Measurements from ENCODE around the gene AHDC1. TPM values are rescaled to one million over a fixed set of nuclear protein-coding genes. Genes with fewer than 3 reads are reported as not detected.
A peak's percentile ranks its signal among the peaks of the same experiment; 100 is the strongest.

Gene AHDC1
- total RNA-seq, 2 donors from 2014 or later: 27.1 to 83.7 TPM

DNA sequence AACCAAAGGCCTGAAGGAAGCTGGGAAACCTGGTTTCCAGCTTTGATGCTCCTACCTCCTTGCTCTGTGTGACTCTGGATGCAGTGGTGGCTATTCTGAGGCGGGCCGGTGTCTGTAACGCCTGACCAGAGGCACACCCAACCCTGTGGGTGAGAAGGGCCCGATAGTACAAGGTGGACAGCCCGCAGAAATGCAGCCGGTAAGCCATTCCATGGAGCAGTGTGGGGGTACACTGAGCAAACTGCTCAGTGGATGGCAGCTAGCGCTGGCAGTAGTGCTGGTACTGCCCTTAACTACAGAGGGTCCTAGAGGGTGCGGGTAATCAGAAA, 36.0 kb downstream of the AHDC1 start:
- H3K27me3 ChIP-seq (replicated peaks; ENCODE audit: insufficient read depth): no peaks in the 10 kb centered on the region
- H3K27ac ChIP-seq: peak overlapping the region; percentile 52 to 91
- H3K4me3 ChIP-seq: no peak overlapping the region
- intact Hi-C loops (cut with DNase I): loop anchor here (2.0 to 5.0 kb wide), 2 partner anchors 35 to 41 kb away; no protein-coding TSS in a partner anchor
- no peaks in the 10 kb centered on the region for H3K36me3 ChIP-seq
- peaks cover 43% of the 10 kb centered on the region for H3K4me1 ChIP-seq (replicated peaks)
- TF ChIP-seq POLR2A (IDR thresholded peaks at IDR 0.05) (no peak), POLR2AphosphoS5 (IDR thresholded peaks at IDR 0.05) (no peak)
- TF ChIP-seq, protein P1, sequence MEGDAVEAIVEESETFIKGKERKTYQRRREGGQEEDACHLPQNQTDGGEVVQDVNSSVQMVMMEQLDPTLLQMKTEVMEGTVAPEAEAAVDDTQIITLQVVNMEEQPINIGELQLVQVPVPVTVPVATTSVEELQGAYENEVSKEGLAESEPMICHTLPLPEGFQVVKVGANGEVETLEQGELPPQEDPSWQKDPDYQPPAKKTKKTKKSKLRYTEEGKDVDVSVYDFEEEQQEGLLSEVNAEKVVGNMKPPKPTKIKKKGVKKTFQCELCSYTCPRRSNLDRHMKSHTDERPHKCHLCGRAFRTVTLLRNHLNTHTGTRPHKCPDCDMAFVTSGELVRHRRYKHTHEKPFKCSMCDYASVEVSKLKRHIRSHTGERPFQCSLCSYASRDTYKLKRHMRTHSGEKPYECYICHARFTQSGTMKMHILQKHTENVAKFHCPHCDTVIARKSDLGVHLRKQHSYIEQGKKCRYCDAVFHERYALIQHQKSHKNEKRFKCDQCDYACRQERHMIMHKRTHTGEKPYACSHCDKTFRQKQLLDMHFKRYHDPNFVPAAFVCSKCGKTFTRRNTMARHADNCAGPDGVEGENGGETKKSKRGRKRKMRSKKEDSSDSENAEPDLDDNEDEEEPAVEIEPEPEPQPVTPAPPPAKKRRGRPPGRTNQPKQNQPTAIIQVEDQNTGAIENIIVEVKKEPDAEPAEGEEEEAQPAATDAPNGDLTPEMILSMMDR (IDR thresholded peaks at IDR 0.05): no peak
- no peaks in the 10 kb centered on the region for H3K9me3 ChIP-seq
- no peak for DNase-seq (ENCODE audit: low spot score)
- 59% methylated on average over 8 of the region's 8 CpGs for WGBS

DNA sequence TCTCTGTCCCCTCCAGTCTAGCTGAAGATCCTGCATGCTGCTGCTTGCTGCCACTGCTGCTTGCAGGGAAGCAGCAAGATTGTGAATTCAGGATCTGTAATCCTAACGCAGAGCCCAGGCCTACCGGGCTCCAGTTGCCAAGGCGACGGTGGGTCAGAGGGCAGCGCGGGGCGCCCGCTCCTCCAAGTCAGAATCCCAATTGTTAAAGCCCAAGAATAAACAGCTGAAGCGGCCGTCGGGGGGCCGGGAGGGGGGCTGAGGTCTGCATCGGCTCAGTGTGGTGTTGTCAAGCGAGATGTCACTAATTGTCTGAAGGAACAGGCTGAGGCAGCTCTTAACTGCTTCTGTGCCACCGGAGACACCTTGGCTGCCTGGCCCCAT, 36.8 kb downstream of the AHDC1 start:
- no peak overlapping the region for H3K4me3 ChIP-seq
- H3K27ac ChIP-seq: peak overlapping the region in 1 of 2 donors; percentile 41
- no peaks in the 10 kb centered on the region for H3K36me3 ChIP-seq
- peaks cover 42% of the 10 kb centered on the region for H3K4me1 ChIP-seq (replicated peaks)
- intact Hi-C loops (cut with DNase I): loop anchor here (5.0 kb wide), 1 partner anchor 40 kb away; no protein-coding TSS in a partner anchor
- TF ChIP-seq POLR2A (IDR thresholded peaks at IDR 0.05) (no peak), POLR2AphosphoS5 (IDR thresholded peaks at IDR 0.05) (no peak)
- TF ChIP-seq, protein P1 (IDR thresholded peaks at IDR 0.05): no peak
- DNase-seq (ENCODE audit: low spot score): no peak
- no peaks in the 10 kb centered on the region for H3K9me3 ChIP-seq
- no peaks in the 10 kb centered on the region for H3K27me3 ChIP-seq (replicated peaks; ENCODE audit: insufficient read depth)
- WGBS: 56% methylated on average over 5 of the region's 15 CpGs

DNA sequence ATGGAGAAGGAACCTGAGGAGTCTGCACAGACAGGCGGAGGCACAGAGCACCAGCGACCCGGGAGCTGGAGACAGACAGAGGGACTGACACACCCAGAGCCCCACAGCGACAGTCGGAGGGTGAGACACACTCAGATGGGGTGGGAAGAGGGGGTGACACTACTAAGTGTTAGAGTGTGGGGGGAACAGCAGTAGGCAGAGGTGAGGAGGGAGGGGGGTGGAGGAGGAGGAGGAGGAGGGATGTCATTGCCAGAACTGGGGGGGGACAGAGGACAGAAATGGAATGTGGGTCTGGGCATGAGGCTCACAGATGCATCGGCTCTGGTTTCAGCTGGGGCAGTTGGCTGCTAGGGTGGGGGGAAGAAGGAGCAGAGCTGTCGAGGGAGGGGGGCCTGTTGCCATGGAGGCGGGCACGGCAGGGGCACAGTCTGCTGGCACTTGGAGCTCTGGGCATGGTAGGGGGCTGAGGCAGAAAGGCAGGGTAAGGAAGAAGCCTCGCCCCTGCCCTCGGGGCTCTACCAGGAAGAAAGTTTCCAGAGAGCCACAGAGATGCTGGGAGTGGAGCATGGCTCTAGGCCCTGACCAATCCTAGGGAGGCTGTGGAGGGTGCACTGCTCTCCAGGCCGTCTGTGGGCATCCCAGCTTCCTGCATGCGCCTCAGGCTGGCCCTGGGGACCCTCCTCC, 37.3 kb downstream of the AHDC1 start:
- Histone ChIP-seq H3K9me3 (no peaks in the 10 kb centered on the region), H3K4me3 (no peak overlapping the region), H3K4me1 (replicated peaks) (peaks cover 37% of the 10 kb centered on the region), H3K36me3 (no peaks in the 10 kb centered on the region), H3K27ac (peak overlapping the region in 1 of 2 donors; percentile 41), H3K27me3 (replicated peaks; ENCODE audit: insufficient read depth) (no peaks in the 10 kb centered on the region)
- no peak for DNase-seq (ENCODE audit: low spot score)
- intact Hi-C loops (cut with DNase I): loop anchor here (5.0 kb wide), 1 partner anchor 39 kb away; no protein-coding TSS in a partner anchor
- 35% methylated on average over 13 of the region's 13 CpGs for WGBS
- TF ChIP-seq, protein P1 (IDR thresholded peaks at IDR 0.05): no peak
- TF ChIP-seq POLR2AphosphoS5 (IDR thresholded peaks at IDR 0.05) (no peak), POLR2A (IDR thresholded peaks at IDR 0.05) (no peak)

DNA sequence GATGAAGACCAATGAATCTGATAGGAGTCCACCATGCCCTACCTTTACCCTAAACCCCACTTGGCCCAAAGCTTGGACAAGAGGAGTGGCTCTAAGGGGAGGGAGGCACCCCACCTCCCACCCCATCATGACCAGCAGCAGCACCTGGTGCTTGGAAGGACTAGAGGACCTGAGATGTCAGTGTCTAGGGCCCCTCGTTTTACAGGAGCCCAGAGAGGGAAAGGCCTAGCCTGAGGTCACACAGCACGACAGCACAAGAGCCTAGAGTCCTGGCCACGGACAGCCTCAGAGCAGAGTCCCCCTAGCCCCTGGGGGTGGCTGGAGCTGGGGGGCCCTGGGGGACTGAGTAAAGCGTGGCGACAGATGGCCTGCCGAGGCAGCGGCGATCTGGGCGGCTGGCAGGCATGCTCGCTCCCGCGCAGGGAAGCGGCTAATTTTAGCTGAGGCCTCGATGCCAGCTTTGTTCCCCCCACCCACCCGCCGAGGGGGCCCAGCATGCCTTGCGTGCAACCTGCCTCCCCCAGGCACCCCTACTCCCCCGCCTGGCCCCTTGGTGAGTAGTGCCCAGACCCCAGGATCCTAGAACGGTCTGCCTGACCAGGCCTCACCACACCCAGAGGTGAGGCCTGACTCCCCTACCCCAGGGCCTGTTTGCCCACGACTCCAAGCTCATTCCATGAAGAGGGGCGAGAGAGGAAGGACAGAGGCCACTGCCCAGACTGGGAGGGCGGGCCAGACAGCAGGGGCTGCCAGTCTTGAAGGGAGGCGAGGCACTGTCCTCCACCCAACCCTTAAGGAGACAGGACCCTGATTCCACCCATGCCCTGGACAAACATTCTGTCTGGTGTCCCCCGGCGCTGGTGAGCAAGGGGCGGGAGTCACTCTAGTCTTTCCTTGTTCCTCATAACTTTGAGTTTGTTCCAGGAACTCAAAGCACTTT, 39.0 kb downstream of the AHDC1 start:
- H3K36me3 ChIP-seq: no peaks in the 10 kb centered on the region
- 63% methylated on average over 26 of the region's 26 CpGs for WGBS
- intact Hi-C loops (cut with DNase I): loop anchor here (5.0 kb wide), 1 partner anchor 38 kb away; no protein-coding TSS in a partner anchor
- peaks cover 26% of the 10 kb centered on the region for H3K4me1 ChIP-seq (replicated peaks)
- no peak overlapping the region for H3K4me3 ChIP-seq
- no peaks in the 10 kb centered on the region for H3K27me3 ChIP-seq (replicated peaks; ENCODE audit: insufficient read depth)
- H3K9me3 ChIP-seq: no peaks in the 10 kb centered on the region
- no peak for DNase-seq (ENCODE audit: low spot score)
- no peak for TF ChIP-seq POLR2A (IDR thresholded peaks at IDR 0.05)
- TF ChIP-seq, protein P1 (IDR thresholded peaks at IDR 0.05): no peak
- no peak for TF ChIP-seq POLR2AphosphoS5 (IDR thresholded peaks at IDR 0.05)
- H3K27ac ChIP-seq: peak overlapping the region; percentile 48 to 51

Measured in prostate gland (tissue), 2 donors.